H1 (cell line): ENCODE measurements around the gene MIF. TPM values are rescaled to one million over a fixed set of nuclear protein-coding genes. Genes with fewer than 3 reads are reported as not detected.
A peak's percentile ranks its signal among the peaks of the same experiment; 100 is the strongest.

ENCODE experiments used
- CTCF ChIA-PET: fragments of 300-600 bp; sonication (Branson Sonifier 250); formaldehyde crosslinking; loops from one replicate; lab custom pipeline; 2021; ENCODE audit not compliant: partially characterized antibody; lab: Charles Lee
- POLR2A ChIA-PET: fragments of 300-600 bp; sonication (Branson Sonifier 250); formaldehyde crosslinking; loops from one replicate; lab custom pipeline; 2021; ENCODE audit warnings: inconsistent platforms; ENCODE audit not compliant: partially characterized antibody; lab: Charles Lee
- DNase-seq, 2 experiments: peaks; one replicate each; pipeline versions ENCODE4 v3.0.0 to v3.0.0-alpha.2; 2010 to 2022; ENCODE audit warnings: low spot score in 2 of 2, low read depth in 1 of 2, mixed read lengths in 1 of 2
- FAIRE-seq: peaks from 2 replicates; lab custom pipeline; 2011; peaks lifted over from hg19 to GRCh38; lab: Jason Lieb, UNC
- H2AFZ ChIP-seq: 2 replicates; pipeline ENCODE4 v1.8.1; 2012; ENCODE audit warnings: low read length, inconsistent platforms
- H2AK5ac ChIP-seq: 2 replicates; pipeline ENCODE4 v1.6.1; 2013; ENCODE audit warnings: low read depth, low read length
- H2BK120ac ChIP-seq: replicated peaks from 2 replicates; pipeline ENCODE3; 2013; ENCODE audit warnings: low read depth, low read length, inconsistent platforms
- H2BK12ac ChIP-seq: 2 replicates; pipeline ENCODE4 v1.6.1; 2013; ENCODE audit warnings: low read depth, low read length
- H2BK15ac ChIP-seq: 2 replicates; pipeline ENCODE4 v1.6.1; 2013; ENCODE audit warnings: low read length
- H2BK20ac ChIP-seq: 2 replicates; pipeline ENCODE4 v1.6.1; 2013; ENCODE audit warnings: low read length
- H2BK5ac ChIP-seq: 2 replicates; pipeline ENCODE4 v1.6.1; 2013; ENCODE audit warnings: low read depth, low read length
- H3K14ac ChIP-seq: 2 replicates; pipeline ENCODE4 v1.6.1; 2013; ENCODE audit warnings: inconsistent platforms; ENCODE audit not compliant: insufficient read length
- H3K18ac ChIP-seq: 2 replicates; pipeline ENCODE4 v1.6.1; 2013; ENCODE audit warnings: low read length; ENCODE audit errors: extremely low read depth
- H3K23ac ChIP-seq: 2 replicates; pipeline ENCODE4 v1.6.1; 2013; ENCODE audit warnings: inconsistent platforms; ENCODE audit not compliant: insufficient read length
- H3K23me2 ChIP-seq: 2 replicates; pipeline ENCODE4 v1.6.1; 2013; ENCODE audit warnings: low read depth, low read length
- H3K27ac ChIP-seq: 2 replicates; pipeline ENCODE4 v1.6.1; 2011; ENCODE audit warnings: low read depth, low read length, inconsistent platforms
- H3K27me3 ChIP-seq, 4 experiments: replicated peaks in 1 of 4; 1 replicate in 1 of 4; 2 replicates in 3 of 4; pipeline versions ENCODE4 v1.6.1 to v1.8.1; 2011 to 2013; ENCODE audit warnings: low read length in 3 of 4, mild to moderate bottlenecking in 3 of 4, inconsistent platforms in 2 of 4, mixed read lengths in 2 of 4, moderate library complexity in 1 of 4; ENCODE audit not compliant: control insufficient read depth in 3 of 4, insufficient read depth in 3 of 4; ENCODE audit errors: extremely low read depth in 1 of 4
- H3K36me3 ChIP-seq, 4 experiments: 2 replicates each; pipeline versions ENCODE4 v1.6.1 to v1.8.1; 2011 to 2013; ENCODE audit warnings: mild to moderate bottlenecking in 4 of 4, low read length in 3 of 4, moderate library complexity in 2 of 4, control low read depth in 1 of 4, inconsistent platforms in 1 of 4; ENCODE audit not compliant: insufficient read depth in 4 of 4, control insufficient read depth in 2 of 4
- H3K4ac ChIP-seq: replicated peaks from 2 replicates; pipeline ENCODE3; 2013; ENCODE audit warnings: low read length, low read depth, mixed read lengths, inconsistent platforms; ENCODE audit not compliant: insufficient read length
- H3K4me1 ChIP-seq, 4 experiments: replicated peaks in 1 of 4; 1 replicate in 1 of 4; 2 replicates in 3 of 4; pipeline versions ENCODE4 v1.6.1 to v1.8.1; 2011 to 2013; ENCODE audit warnings: low read length in 3 of 4, inconsistent platforms in 2 of 4, mixed read lengths in 1 of 4; ENCODE audit not compliant: insufficient read depth in 4 of 4, control insufficient read depth in 3 of 4
- H3K4me2 ChIP-seq, 2 experiments: 2 replicates each; pipeline versions ENCODE4 v1.6.1 to v1.8.1; 2011 to 2013; ENCODE audit warnings: low read depth in 2 of 2, low read length in 2 of 2, control low read depth in 1 of 2, inconsistent platforms in 1 of 2, mild to moderate bottlenecking in 1 of 2; ENCODE audit not compliant: insufficient read depth in 1 of 2
- H3K4me3 ChIP-seq, 4 experiments: fragments of 200-600, 300-600 bp in 1 of 4; sonication (generic), shearing (Covaris generic), sonication (Bioruptor Twin) in 1 of 4; 2 replicates each; pipeline versions ENCODE4 v1.5.1 to v1.8.1; 2011 to 2016; ENCODE audit warnings: low read length in 4 of 4, low read depth in 3 of 4, control low read depth in 2 of 4, inconsistent platforms in 2 of 4, mild to moderate bottlenecking in 2 of 4, mixed read lengths in 1 of 4, moderate library complexity in 1 of 4; ENCODE audit not compliant: insufficient read depth in 2 of 4; ENCODE audit errors: extremely low read depth in 1 of 4
- H3K56ac ChIP-seq: replicated peaks from 2 replicates; pipeline ENCODE3; 2013; ENCODE audit warnings: low read depth, mild to moderate bottlenecking, mixed read lengths, low read length, inconsistent platforms; ENCODE audit not compliant: insufficient read length
- H3K79me1 ChIP-seq: 2 replicates; pipeline ENCODE4 v1.6.1; 2013; ENCODE audit warnings: low read depth, low read length, control low read depth
- H3K79me2 ChIP-seq, 2 experiments: 2 replicates each; pipeline versions ENCODE4 v1.6.1 to v1.8.1; 2012 to 2013; ENCODE audit warnings: low read length in 2 of 2, mild to moderate bottlenecking in 2 of 2, inconsistent platforms in 1 of 2; ENCODE audit not compliant: insufficient read depth in 2 of 2, control insufficient read depth in 1 of 2
- H3K9ac ChIP-seq, 4 experiments: replicated peaks in 1 of 4; 1 replicate in 1 of 4; 2 replicates in 3 of 4; pipeline versions ENCODE4 v1.6.1 to v1.8.1; 2011 to 2013; ENCODE audit warnings: low read depth in 3 of 4, low read length in 3 of 4, control low read depth in 2 of 4, mild to moderate bottlenecking in 2 of 4, moderate library complexity in 2 of 4, inconsistent platforms in 1 of 4; ENCODE audit errors: extremely low read depth in 1 of 4
- H3K9me3 ChIP-seq, 2 experiments: 2 replicates each; pipeline versions ENCODE4 v1.6.1 to v1.8.1; 2012 to 2013; ENCODE audit warnings: mild to moderate bottlenecking in 2 of 2, moderate library complexity in 2 of 2, control low read depth in 1 of 2, inconsistent platforms in 1 of 2, low read depth in 1 of 2, low read length in 1 of 2, mixed read lengths in 1 of 2; ENCODE audit not compliant: insufficient read depth in 2 of 2
- H4K20me1 ChIP-seq, 2 experiments: replicated peaks in 1 of 2; 2 replicates each; pipeline versions ENCODE3 to v1.8.1; 2011 to 2013; ENCODE audit warnings: inconsistent platforms in 2 of 2, low read length in 2 of 2, mild to moderate bottlenecking in 1 of 2; ENCODE audit not compliant: insufficient read depth in 2 of 2, control insufficient read depth in 1 of 2
- H4K5ac ChIP-seq: 2 replicates; pipeline ENCODE4 v1.6.1; 2013; ENCODE audit warnings: low read length, low read depth, mixed read lengths, inconsistent platforms; ENCODE audit not compliant: insufficient read length
- H4K8ac ChIP-seq: 2 replicates; pipeline ENCODE4 v1.8.0; 2013; ENCODE audit warnings: mild to moderate bottlenecking, moderate library complexity, low read length, inconsistent platforms; ENCODE audit not compliant: insufficient read depth; ENCODE audit errors: extremely low read depth
- H4K91ac ChIP-seq: replicated peaks from 2 replicates; pipeline ENCODE3; 2013; ENCODE audit warnings: low read length, mixed read lengths, inconsistent platforms; ENCODE audit not compliant: insufficient read length
- KDM1A ChIP-seq: fragments of 200-600, 300-600 bp; sonication (generic); IDR thresholded peaks from 2 replicates; pipeline ENCODE4 v1.7.1; 2016; ENCODE audit warnings: mild to moderate bottlenecking, low read length, borderline replicate concordance
- RAD21 ChIP-seq, 2 experiments: IDR thresholded peaks in 1 of 2; conservative IDR thresholded peaks in 1 of 2; 2 replicates each; pipeline ENCODE4 v1.6.1; 2011; ENCODE audit warnings: low read depth in 2 of 2, low read length in 2 of 2, improper control_type of control experiment in 1 of 2, inconsistent platforms in 1 of 2, mild to moderate bottlenecking in 1 of 2, moderate library complexity in 1 of 2
- WGBS, 2 experiments: shearing (Covaris generic) in 1 of 2; methylation state at CpG; one replicate each; pipeline versions ENCODE4 v1.1.6 to v1.1.7; 2013 to 2015; ENCODE audit warnings: low lambda C conversion rate in 2 of 2, mixed read lengths in 2 of 2, inconsistent platforms in 1 of 2, low coverage in 1 of 2, missing lambda C conversion rate in 1 of 2; ENCODE audit not compliant: insufficient replicate concordance in 2 of 2, insufficient coverage in 1 of 2, insufficient read length in 1 of 2; ENCODE audit errors: extremely low coverage in 1 of 2, missing lambda C conversion rate in 1 of 2; 5-methylcytosine and 5-hydroxymethylcytosine counted together
- polyA plus RNA-seq, 7 experiments: library from polyadenylated mRNA; depleted of rRNA in 3 of 7; stranded (reverse) in 5 of 7; unstranded in 2 of 7; fragments of >200 nt in 5 of 7; fragments of 200-250 nt in 2 of 7; gene quantifications; 1 replicate in 5 of 7; 2 replicates in 1 of 7; 4 replicates in 1 of 7; pipeline versions ENCODE4 v1.2.1 to v1.2.3, GENCODE V29; 2011 to 2013; ENCODE audit warnings: missing spikeins in 2 of 7, mixed read lengths in 2 of 7
- total RNA-seq: library from RNA; stranded (reverse); fragmentation: NEBNext Ultra II Directional; extraction: Animal tissue kit (Norgen Biotek cat#: 25700); gene quantifications from 2 replicates; pipeline ENCODE4 v1.2.1, GENCODE V29; 2021

The MIF gene
- total and polyA plus RNA-seq, 2 of the 8 experiments (the other 6 are each of a cell fraction or from before 2014, with no cell fraction given) = 1,082 to 1,870 TPM

- no peak overlapping the region for H2BK5ac ChIP-seq
- H3K79me2 ChIP-seq = no peaks in the 10 kb centered on the region
- H2BK15ac ChIP-seq = no peak overlapping the region
- POLR2A ChIA-PET = interaction anchor here (0.5 to 5.3 kb wide), 7 partner anchors 9 to 699 kb away, joined by 3 to 31 read pairs (median 4); partner anchors contain the start of gene MIF
- FAIRE-seq (no peak), DNase-seq (no peak)
- H4K8ac ChIP-seq = no peak overlapping the region
- no peak overlapping the region for H3K23ac ChIP-seq
- H3K27me3 ChIP-seq = 0 out of 7 replicates have a peak, but pooled peaks cover 0 to 2% (median 0%) of the 10 kb centered on the region in 4 experiments
- H3K9me3 ChIP-seq = peaks cover 0 to 6% of the 10 kb centered on the region in 2 experiments; a peak in 1 of 4 replicates
- peak overlapping the region in 1 of 2 experiments; percentile 84; a peak in 1 of 4 replicates for H3K4me2 ChIP-seq
- H3K4me1 ChIP-seq = peaks cover 5 to 13% (median 7%) of the 10 kb centered on the region in 4 experiments
- H3K36me3 ChIP-seq = no peaks in the 10 kb centered on the region
- TF ChIP-seq RAD21 (IDR thresholded peaks at IDR 0.05 in 1 of 2, conservative IDR thresholded peaks at IDR 0.05 in 1 of 2; ENCODE audit: low read depth in 2 of 2, low read length in 2 of 2) (no peak), KDM1A (no peak)
- no peak overlapping the region for H4K5ac ChIP-seq
- H3K23me2 ChIP-seq = peaks cover 2% of the 10 kb centered on the region; the same call in 1 of the 2 replicates
- H3K18ac ChIP-seq = no peak overlapping the region
- no peak overlapping the region for H3K56ac ChIP-seq
- no peaks in the 10 kb centered on the region for H3K79me1 ChIP-seq
- H2BK120ac ChIP-seq = no peak overlapping the region
- CTCF ChIA-PET = interaction anchor here (1.2 to 1.8 kb wide), 2 partner anchors 10 to 18 kb away, joined by 4 read pairs; partner anchors contain the start of gene MIF
- H2BK12ac ChIP-seq = no peak overlapping the region
- H2BK20ac ChIP-seq = no peak overlapping the region
- H3K9ac ChIP-seq = no peak overlapping the region
- H3K27ac ChIP-seq = no peak overlapping the region
- WGBS, 2 experiments = 91% methylated on average over 9 of the region's 9 CpGs; no CpG with 5 or more reads in 1 of the 2 experiments
- H4K91ac ChIP-seq = no peak overlapping the region
- H2AK5ac ChIP-seq = no peak overlapping the region
- H4K20me1 ChIP-seq = no peaks in the 10 kb centered on the region
- H3K4ac ChIP-seq = no peak overlapping the region
- H3K14ac ChIP-seq = no peak overlapping the region
- H3K4me3 ChIP-seq = no peak overlapping the region
- H2AFZ ChIP-seq = no peak overlapping the region
These were observed 18.2 kb downstream of the MIF start for GRCh38 chr22:23912293-23912903.
